HL-60 (cell line): Measurements from ENCODE around the gene AMDHD2.
"Not testable (repeated sequence)": the region's sequence is repeated elsewhere in the genome, so short reads cannot be mapped to it uniquely, and the experiment has no call there.

ENCODE experiments used
- CTCF ChIP-seq: IDR thresholded peaks from one replicate; pipeline ENCODE4 v1.5.1; 2011; ENCODE audit warnings: low read length, control low read depth, inconsistent platforms; ENCODE audit not compliant: insufficient read depth
- POLR2AphosphoS5 ChIP-seq: IDR thresholded peaks from 2 replicates; pipeline ENCODE4 v1.6.1; 2012; ENCODE audit warnings: low read depth
- REST ChIP-seq: IDR thresholded peaks from 2 replicates; pipeline ENCODE4 v1.6.1; 2012; ENCODE audit warnings: low read depth; ENCODE audit not compliant: insufficient replicate concordance
- SPI1 ChIP-seq: IDR thresholded peaks from 2 replicates; pipeline ENCODE4 v1.6.1; 2012; ENCODE audit warnings: low read depth, mild to moderate bottlenecking, borderline replicate concordance

GRCh38 chr16:2554709-2555425 is 34.7 kb downstream of the AMDHD2 start:
- not testable (repeated sequence) for TF ChIP-seq CTCF, POLR2AphosphoS5, REST, SPI1
